ENCODE measurements around the gene ABHD16A. TPM values are rescaled to one million over a fixed set of nuclear protein-coding genes. Genes with fewer than 3 reads are reported as not detected.
A peak's percentile ranks its signal among the peaks of the same experiment; 100 is the strongest.

Gene ABHD16A
- total RNA-seq (100 to 1,000 TPM in 1 of 5 donors, 10 to 100 TPM in 4; 40.9 to 122 (median 49.0) TPM), polyA plus RNA-seq (10 to 100 TPM; 15.1 to 48.0 (median 20.4) TPM)
- long read RNA-seq, donor 1, transcript ABHD16A-201 (20 exons, 2,103 nt): major isoform, 10 of 11 reads
- long read RNA-seq, donor 1, partial matches to known transcripts: 0 of 11 reads
- long read RNA-seq, donor 1, other reads (novel, unspliced or antisense): 0 of 11 reads
- long read RNA-seq, donor 2, transcript ABHD16A-201 (20 exons, 2,103 nt): major isoform, 9 of 9 reads
- long read RNA-seq, donor 2, partial matches to known transcripts: 0 of 9 reads
- long read RNA-seq, donor 2, other reads (novel, unspliced or antisense): 0 of 9 reads
- long read RNA-seq, donor 3, partial matches to known transcripts: 0 of 6 reads
- long read RNA-seq, donor 3, other reads (novel, unspliced or antisense): 0 of 6 reads
- long read RNA-seq, donor 4: 0 reads
- long read RNA-seq, donor 5, transcript ABHD16A-201 (20 exons, 2,103 nt): major isoform, 11 of 13 reads
- long read RNA-seq, donor 5, partial matches to known transcripts: 0 of 13 reads
- long read RNA-seq, donor 5, other reads (novel, unspliced or antisense): 0 of 13 reads
- long read RNA-seq, donor 6, transcript ABHD16A-201 (20 exons, 2,103 nt): major isoform, 14 of 17 reads
- long read RNA-seq, donor 6, partial matches to known transcripts: 0 of 17 reads
- long read RNA-seq, donor 6, other reads (novel, unspliced or antisense): 0 of 17 reads
- long read RNA-seq, donor 7, transcript ABHD16A-201 (20 exons, 2,103 nt): major isoform, 15 of 15 reads
- long read RNA-seq, donor 7, partial matches to known transcripts: 0 of 15 reads
- long read RNA-seq, donor 7, other reads (novel, unspliced or antisense): 0 of 15 reads
- long read RNA-seq, donor 8, transcript ABHD16A-201 (20 exons, 2,103 nt): major isoform, 5 of 5 reads
- long read RNA-seq, donor 8, partial matches to known transcripts: 0 of 5 reads
- long read RNA-seq, donor 8, other reads (novel, unspliced or antisense): 0 of 5 reads
- long read RNA-seq, donor 9, partial matches to known transcripts: 0 of 4 reads
- long read RNA-seq, donor 9, other reads (novel, unspliced or antisense): 0 of 4 reads
- long read RNA-seq, donor 10, partial matches to known transcripts: 0 of 4 reads
- long read RNA-seq, donor 10, other reads (novel, unspliced or antisense): 0 of 4 reads

GRCh38 chr6:31702819-31703716, at the start of gene ABHD16A:
Gene ABHD16A, minus strand, starts transcription at chr6:31703324. Its CDS starts 43 bp downstream, at chr6:31703281.
- intact Hi-C loops (cut with DNase I; ENCODE audit: low total_unique reads): no loop called here
- peaks cover 5 to 30% (median 27%) of the 10 kb centered on the region in 4 donors for H3K36me3 ChIP-seq
- 0 to 1% (median 1%) methylated on average over 41 to 54 of the region's 54 CpGs for WGBS, 5 donors
- no peaks in the 10 kb centered on the region for H3K27me3 ChIP-seq
- H3K9me3 ChIP-seq: no peaks in the 10 kb centered on the region
- DNase-seq: peak; percentile 99 to 100
- peaks cover 11 to 44% (median 26%) of the 10 kb centered on the region in 4 donors for H3K4me1 ChIP-seq
- H3K4me3 ChIP-seq: peak within 1 kb of the TSS; percentile 63 to 83 (median 70)
- peak; percentile 96 to 98 (median 98) for TF ChIP-seq POLR2AphosphoS5 (IDR thresholded peaks at IDR 0.05)
- peak in 2 of 7 experiments; percentile 11 to 24 for TF ChIP-seq CTCF (IDR thresholded peaks at IDR 0.05)
- TF ChIP-seq POLR2A (IDR thresholded peaks at IDR 0.05): peak in 2 of 4 donors; percentile 92 to 94
- no peak for TF ChIP-seq EP300 (IDR thresholded peaks at IDR 0.05)
- peak within 1 kb of the TSS; percentile 94 to 99 (median 97) for H3K27ac ChIP-seq

GRCh38 chr6:31752739-31753319, 49.7 kb upstream of the ABHD16A start:
- intact Hi-C loops (cut with DNase I; ENCODE audit: low total_unique reads): no loop called here
- Histone ChIP-seq H3K36me3 (no peaks in the 10 kb centered on the region), H3K4me1 (no peaks in the 10 kb centered on the region), H3K27me3 (no peaks in the 10 kb centered on the region), H3K4me3 (no peak overlapping the region), H3K27ac (no peak overlapping the region), H3K9me3 (no peaks in the 10 kb centered on the region)
- no peak for DNase-seq
- 59 to 68% (median 64%) methylated on average over 8 of the region's 8 CpGs for WGBS, 5 donors
- TF ChIP-seq POLR2A (IDR thresholded peaks at IDR 0.05) (no peak), EP300 (IDR thresholded peaks at IDR 0.05) (no peak)

- no peak for DNase-seq
- Histone ChIP-seq H3K27ac (no peak overlapping the region), H3K27me3 (no peaks in the 10 kb centered on the region), H3K36me3 (peaks cover 0 to 8% (median 4%) of the 10 kb centered on the region in 4 donors), H3K4me3 (no peak overlapping the region), H3K9me3 (no peaks in the 10 kb centered on the region), H3K4me1 (no peaks in the 10 kb centered on the region)
- no peak for TF ChIP-seq POLR2AphosphoS5 (IDR thresholded peaks at IDR 0.05)
- TF ChIP-seq EP300 (IDR thresholded peaks at IDR 0.05): no peak
- no peak for TF ChIP-seq POLR2A (IDR thresholded peaks at IDR 0.05)
- no peak for TF ChIP-seq CTCF (IDR thresholded peaks at IDR 0.05)
- intact Hi-C loops (cut with DNase I; ENCODE audit: low total_unique reads): no loop called here
- 67 to 77% (median 74%) methylated on average over 7 of the region's 7 CpGs for WGBS, 5 donors
Measured at GRCh38 chr6:31750411-31751022, 47.4 kb upstream of the ABHD16A start.
